ENCODE data around the gene SYP.

The SYP gene

DNA sequence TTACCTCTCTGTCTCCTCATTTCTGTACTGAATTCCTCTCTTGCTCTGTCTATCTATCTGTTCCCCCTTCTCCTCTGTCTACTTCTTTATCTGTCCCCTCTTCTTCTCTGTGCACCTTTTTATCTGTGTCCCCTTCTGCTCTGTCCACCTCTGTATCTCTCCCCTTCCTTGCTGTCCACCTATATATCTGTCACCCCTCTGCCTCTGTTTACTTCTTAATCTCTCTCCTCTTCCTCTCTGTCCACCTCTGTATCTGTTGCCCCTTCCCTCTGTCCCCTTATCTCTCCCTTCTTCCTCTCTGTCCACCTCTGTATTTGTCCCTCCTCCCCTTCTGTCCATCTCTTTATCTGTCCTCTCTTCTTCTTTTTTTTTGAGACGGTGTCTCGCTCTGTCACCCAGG is 44.2 kb upstream of the SYP start:
- H3K4me3 ChIP-seq (ENCODE audit: low read depth, low read length): no peak overlapping the region
- no peak for DNase-seq (ENCODE audit: low read depth)
- TF ChIP-seq, protein P1, sequence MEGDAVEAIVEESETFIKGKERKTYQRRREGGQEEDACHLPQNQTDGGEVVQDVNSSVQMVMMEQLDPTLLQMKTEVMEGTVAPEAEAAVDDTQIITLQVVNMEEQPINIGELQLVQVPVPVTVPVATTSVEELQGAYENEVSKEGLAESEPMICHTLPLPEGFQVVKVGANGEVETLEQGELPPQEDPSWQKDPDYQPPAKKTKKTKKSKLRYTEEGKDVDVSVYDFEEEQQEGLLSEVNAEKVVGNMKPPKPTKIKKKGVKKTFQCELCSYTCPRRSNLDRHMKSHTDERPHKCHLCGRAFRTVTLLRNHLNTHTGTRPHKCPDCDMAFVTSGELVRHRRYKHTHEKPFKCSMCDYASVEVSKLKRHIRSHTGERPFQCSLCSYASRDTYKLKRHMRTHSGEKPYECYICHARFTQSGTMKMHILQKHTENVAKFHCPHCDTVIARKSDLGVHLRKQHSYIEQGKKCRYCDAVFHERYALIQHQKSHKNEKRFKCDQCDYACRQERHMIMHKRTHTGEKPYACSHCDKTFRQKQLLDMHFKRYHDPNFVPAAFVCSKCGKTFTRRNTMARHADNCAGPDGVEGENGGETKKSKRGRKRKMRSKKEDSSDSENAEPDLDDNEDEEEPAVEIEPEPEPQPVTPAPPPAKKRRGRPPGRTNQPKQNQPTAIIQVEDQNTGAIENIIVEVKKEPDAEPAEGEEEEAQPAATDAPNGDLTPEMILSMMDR (IDR thresholded peaks at IDR 0.05; ENCODE audit: control insufficient read depth, extremely low read depth, insufficient read depth): no peak

DNA sequence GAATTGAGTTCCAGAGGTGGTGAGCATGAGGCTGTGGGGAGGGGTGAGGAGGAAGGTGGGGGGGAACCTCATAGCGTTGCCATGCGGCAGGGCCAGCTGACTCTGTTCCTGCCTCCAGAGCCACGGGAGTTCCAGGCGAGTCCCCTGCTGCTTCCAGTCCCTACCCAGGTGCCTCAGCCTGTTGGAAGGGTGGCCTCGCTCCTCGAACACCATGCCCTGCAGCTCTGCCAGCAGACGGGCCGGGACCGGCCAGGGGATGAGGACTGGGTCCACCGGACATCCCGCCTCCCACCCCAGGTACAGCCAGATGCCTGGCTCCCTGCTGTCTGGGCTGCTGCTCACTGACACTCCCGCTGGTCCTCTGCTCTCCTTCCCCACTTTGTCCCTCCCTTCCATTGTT is 43.2 kb upstream of the SYP start:
- H3K4me3 ChIP-seq (ENCODE audit: low read depth, low read length): no peak overlapping the region
- DNase-seq (ENCODE audit: low read depth): no peak
- TF ChIP-seq, protein P1 (IDR thresholded peaks at IDR 0.05; ENCODE audit: control insufficient read depth, extremely low read depth, insufficient read depth): no peak

DNA sequence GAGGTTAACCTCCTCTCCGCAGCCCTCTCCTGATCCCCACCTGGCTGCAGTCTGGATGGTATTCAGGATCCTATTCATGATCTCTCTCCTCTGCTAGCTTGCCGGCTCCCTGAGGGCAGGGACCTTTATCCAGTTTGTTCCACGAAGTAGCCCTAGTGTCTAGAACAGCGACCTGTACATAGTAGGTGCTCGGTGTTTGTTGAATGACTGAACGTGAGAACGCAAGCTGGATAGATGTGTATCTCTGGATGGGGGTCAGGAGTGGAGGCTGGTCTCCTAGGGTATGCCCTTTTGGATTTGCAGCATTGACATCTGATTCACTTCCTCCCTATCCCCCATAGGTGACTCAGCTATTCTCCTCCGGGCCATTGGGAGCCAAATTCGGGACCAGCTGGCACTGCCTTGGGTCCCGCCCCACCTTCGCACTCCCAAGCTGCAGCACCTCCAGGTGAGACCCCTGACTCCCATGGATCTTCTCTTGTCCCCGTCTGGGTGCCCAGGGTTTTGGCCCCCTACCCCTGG is 42.6 kb upstream of the SYP start:
- H3K4me3 ChIP-seq (ENCODE audit: low read depth, low read length): no peak overlapping the region
- TF ChIP-seq, protein P1 (IDR thresholded peaks at IDR 0.05; ENCODE audit: control insufficient read depth, extremely low read depth, insufficient read depth): no peak
- no peak for DNase-seq (ENCODE audit: low read depth)

DNA sequence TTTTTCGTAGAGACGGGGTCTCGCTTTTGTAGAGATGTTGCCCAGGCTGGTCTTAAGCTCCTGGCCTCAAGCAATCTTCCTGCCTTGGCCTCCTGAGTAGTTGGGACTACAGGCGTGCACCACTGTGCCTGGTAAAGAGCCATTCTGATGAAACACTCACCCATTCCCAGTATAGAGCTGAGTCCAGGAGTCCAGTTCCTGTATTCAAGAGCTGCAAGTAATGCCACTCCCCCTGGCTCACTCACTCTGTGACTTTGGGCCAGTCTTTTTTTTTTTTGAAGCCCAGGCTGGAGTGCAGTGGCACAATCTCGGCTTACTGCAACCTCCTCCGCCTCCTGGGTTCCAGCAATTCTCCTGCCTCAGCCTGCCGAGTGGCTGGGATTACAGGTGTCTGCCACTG is 38.7 kb upstream of the SYP start:
- H3K4me3 ChIP-seq (ENCODE audit: low read depth, low read length): no peak overlapping the region
- TF ChIP-seq, protein P1 (IDR thresholded peaks at IDR 0.05; ENCODE audit: control insufficient read depth, extremely low read depth, insufficient read depth): no peak
- no peak for DNase-seq (ENCODE audit: low read depth)

DNA sequence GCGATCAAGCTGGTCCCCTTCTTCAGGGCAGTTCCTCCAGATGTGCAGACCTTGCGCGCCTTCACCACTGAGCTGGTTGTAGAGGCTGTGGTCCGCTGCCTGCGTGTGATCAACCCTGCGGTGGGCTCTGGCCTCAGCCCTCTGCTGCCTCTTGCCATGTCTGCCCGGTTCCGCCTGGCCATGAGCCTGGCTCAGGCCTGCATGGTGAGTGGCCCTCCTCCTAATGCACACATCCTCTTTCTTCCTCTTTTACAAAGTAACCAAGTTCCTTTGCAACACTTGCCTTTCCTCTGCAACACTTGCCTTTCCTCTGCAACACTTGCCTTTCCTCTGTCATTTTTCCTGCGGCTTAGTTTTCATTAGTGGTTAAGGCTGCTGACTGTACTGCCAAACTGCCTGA is 37.1 kb upstream of the SYP start:
- DNase-seq (ENCODE audit: low read depth): no peak
- TF ChIP-seq, protein P1 (IDR thresholded peaks at IDR 0.05; ENCODE audit: control insufficient read depth, extremely low read depth, insufficient read depth): no peak
- H3K4me3 ChIP-seq (ENCODE audit: low read depth, low read length): no peak overlapping the region

DNA sequence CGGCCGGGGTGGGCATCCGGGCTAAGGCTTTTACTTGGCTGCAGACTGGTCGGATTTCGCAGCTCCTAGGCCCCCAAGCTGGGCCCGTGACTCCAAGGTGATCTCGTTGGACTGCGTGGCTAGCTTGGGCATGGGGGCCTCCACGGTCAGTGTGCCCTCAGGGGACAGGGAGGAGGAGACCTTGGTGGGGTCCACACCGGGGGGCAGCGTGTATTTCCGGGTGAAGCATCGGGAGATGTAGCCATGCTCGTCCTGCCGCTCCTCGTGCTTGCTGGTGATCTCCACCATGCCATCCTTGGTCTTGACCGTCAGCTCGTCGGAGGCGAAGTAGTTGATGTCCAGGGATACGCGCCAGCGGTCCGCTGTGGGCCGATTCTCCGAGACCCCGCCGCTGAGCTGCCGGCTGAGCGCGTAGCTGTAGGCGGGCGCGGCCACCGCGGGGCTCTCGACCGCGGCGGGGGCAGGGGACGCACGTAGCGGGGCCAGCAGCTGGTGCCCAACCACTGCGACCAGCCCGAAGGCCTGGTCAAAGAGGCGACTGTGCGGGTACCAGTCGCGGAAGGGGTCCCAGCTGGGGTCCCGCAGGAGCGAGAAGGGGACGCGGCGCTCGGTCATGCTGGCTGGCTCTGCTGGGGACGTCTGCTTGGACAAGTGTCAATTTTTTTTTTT is 34.0 kb upstream of the SYP start:
- no peak for DNase-seq (ENCODE audit: low read depth)

More for the DNA sequence above, 34.0 kb upstream of the SYP start:
- H3K4me3 ChIP-seq (ENCODE audit: low read depth, low read length): no peak overlapping the region
- TF ChIP-seq, protein P1 (IDR thresholded peaks at IDR 0.05; ENCODE audit: control insufficient read depth, extremely low read depth, insufficient read depth): no peak
